ENCODE results near the gene ANXA2.
"Not testable (repeated sequence)": the region's sequence is repeated elsewhere in the genome, so short reads cannot be mapped to it uniquely, and the experiment has no call there.

ANXA2 gene

DNA sequence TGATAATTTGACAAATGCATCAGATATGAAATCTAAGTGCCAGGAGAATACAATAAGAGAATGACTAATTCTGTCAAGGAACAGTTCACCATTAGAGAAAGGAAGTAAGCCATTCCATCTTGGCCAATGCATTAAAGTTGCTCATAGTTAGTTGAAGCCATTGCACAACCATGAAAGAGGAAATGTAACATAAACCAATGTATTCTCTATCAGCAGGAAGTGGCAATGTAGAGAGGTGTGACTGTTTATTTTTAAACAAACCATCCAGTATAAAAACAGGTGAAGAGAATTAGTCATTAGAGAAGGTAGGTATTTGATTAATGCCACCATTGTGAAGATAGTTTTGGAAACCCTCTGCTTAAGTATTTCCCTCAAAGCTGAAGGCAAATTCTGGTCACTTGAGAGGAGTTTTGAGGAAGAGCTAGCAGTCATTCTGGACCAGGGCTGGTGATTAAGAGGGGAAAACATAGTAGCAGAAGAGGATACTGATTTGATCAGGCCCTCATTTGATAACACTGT is 10.7 kb upstream of the ANXA2 start:
- no peak for DNase-seq

GRCh38 chr15:60407415-60407805 is 9.6 kb upstream of the ANXA2 start:
- DNase-seq: no peak

GRCh38 chr15:60406513-60407414 is 9.0 kb upstream of the ANXA2 start:
- no peak for DNase-seq

DNA sequence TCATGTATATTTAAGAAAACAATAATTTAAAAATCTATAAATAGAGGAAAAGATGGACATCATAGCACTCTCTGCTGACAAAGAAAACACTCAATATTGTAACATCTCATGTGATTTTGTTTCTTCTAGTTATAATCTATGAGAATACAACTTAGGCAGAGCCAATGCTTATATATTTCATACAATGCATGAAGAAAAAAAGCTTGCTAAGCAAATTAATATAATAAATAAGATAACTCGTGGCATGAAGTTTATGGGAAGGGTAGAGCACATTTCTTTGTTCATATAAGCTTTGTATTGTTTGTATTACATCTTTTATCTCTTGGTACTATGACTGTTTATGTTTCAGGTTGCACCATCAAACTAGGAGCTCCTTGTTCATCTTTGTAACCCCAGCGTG is 7.6 kb upstream of the ANXA2 start:
- DNase-seq: no peak

DNA sequence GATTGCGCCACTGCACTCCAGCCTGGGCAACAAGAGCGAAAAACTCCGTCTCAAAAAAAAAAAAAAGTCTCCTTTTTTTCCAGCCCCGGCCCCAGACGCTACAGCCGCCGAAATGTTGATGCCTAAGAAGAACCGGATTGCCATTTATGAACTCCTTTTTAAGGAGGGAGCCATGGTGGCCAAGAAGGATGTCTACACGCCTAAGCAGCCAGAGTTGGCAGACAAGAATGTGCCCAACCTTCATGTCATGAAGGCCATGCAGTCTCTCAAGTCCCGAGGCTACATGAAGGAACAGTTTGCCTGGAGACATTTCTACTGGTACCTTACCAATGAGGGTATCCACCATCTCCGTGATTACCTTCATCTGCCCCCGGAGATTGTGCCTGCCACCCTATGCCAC is 6.6 kb upstream of the ANXA2 start:
- DNase-seq: not testable (repeated sequence)

GRCh38 chr15:60400944-60401343 is 3.2 kb upstream of the ANXA2 start:
- DNase-seq: no peak

GRCh38 chr15:60399931-60400330 is 2.1 kb upstream of the ANXA2 start:
- DNase-seq: no peak

DNA sequence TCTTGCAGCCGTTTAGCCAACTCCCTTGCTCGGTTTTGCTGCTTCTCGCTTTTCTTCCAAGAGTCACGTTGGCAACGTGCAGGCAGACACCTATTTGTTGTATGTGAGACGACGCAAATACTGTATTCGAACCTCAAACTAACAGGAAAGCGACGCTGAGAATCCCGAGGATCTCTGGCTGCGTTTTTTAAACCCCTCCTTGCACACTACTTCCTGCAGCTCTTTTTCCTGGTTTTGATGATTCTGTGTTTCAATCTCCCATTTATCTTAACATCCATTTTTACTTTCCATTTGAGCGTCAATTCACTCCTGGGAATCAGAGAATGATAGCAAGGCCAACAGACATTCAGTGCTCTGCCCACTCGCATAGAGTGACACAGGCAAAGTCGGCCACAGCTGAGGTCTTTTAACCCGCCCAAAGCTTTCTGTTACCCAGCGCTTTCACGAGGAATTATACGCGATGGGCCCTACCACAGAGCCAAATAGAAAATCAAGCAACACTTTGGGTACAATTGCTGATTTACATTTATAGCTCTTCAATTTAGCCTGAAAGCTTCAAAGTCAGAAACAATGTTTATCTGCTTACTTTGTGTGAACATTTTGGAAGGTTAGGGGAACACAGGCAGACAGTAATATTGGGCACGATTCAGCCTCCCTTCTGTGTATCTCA is 1.6 kb upstream of the ANXA2 start:
- DNase-seq: no peak

DNA sequence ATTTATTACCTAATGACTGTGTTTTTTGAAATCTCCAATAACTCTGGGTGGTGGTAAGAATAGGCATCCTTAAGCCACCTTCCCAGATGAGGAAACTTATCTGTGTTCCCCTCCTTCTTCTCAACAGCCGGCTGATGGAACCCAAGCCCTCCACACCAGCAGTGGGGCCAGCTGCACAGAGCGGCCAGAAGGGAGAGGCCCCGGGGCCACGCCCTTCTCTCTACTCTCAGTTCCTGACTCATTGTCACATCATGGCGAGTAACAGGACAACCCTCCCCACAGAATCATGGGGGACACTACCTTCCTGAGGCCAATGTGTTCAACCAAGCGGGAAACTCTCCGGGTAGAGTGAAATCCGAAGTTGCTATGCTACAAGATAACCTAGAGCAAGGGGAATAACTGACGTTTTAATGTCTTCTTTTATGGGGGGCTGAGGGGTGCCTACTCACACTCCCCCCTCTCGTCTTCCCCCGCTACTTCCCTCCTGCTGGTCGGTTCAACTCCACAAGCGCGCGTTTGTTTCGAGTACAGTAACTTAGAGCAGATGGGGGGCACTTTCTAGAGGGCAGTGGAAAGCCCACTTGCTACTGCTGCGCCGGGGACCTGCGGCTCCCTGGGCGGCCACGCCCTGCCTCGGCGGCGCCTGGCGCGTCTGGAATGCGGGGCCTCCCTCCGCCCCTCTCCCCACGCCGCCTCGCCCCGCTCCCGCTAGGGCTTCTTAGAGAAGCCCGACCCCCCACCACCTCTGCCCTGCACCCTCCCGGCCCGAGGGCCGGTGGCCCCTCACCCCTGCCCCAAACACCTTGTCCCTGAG is 621 bp downstream of the ANXA2 start:
- DNase-seq: no peak

- DNase-seq: no peak
These were observed 1.2 kb downstream of the ANXA2 start for GRCh38 chr15:60396560-60396957.

DNA sequence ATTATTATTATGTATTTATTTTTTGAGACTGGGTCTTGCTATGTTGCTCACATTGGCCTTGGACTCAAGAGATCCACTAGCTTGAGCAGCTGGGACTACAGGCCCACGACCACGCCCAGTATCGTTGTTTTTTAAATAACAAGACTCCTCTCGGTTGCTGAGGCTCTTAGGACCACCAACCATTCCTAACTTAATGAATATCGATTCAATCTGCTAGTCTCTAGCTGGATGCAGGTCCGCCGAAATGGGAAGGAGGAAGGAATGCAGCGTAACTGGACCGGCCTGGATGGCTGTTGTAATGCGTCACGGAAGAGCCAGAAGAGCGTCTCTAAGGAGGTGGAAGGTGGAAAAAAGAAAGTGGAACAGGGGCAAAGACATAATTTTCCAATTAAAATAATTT is 1.7 kb downstream of the ANXA2 start:
- no peak for DNase-seq

GRCh38 chr15:60395276-60396011 is 2.3 kb downstream of the ANXA2 start:
- no peak for DNase-seq

DNA sequence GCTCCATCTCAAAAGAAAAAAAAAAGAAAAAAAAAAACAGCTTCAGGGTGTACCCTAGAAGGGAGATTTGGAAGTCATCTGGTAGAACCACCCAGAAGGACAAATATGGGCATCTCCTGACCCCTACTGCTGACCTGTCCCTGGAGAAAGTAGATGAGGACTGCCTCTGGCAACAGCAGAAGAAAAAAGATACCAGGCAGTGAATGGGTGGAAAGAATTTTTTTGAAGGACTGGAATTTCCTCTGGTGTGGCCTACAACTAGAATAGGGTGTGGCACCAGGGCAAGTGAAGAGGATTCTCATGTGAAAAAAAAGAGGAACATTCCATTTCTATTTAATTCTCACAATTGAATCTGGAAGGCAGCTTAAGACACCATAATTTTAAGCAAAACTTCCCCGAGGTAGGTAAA is 3.1 kb downstream of the ANXA2 start:
- DNase-seq: no peak

DNA sequence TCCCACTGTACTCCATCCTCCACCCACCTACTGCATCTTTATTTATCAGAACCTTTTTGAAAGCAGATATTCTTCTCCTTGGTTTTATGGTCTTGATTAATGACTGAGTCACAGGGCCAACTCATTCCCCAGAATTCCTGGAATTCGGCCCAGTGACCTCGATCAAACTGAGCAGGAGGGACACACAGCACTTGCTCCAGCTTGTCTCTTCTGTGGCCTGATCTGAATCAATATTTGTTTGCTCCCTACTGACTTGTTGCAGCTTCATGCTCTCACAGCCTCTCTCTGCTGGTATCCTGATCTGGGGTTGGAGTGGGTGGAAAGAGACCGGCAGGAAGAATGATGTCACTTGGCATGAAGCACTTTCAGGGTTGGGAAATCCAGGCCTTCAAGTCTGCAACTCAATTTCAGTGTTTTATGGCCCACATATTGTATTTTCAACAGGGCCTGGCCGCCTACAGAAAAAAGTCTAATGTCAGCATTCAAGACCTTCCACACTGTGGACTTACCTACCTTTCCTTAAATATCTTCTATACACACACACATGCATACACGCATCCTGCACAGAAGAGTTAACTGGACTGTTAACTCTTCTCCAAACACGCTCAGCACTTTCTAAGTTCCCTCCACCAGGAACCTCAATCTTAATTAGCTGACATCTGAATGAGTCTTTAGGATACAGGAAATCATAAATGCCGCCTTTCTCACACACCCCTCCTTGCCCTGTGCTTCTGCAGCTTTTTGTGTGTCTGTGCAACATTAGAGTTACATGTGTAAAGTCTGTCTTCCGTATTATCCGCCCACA is 4.6 kb downstream of the ANXA2 start:
- DNase-seq: no peak

- DNase-seq: no peak
These were observed 5.2 kb downstream of the ANXA2 start for GRCh38 chr15:60392601-60392985.

GRCh38 chr15:60391722-60392315 is 6.0 kb downstream of the ANXA2 start:
- no peak for DNase-seq

DNA sequence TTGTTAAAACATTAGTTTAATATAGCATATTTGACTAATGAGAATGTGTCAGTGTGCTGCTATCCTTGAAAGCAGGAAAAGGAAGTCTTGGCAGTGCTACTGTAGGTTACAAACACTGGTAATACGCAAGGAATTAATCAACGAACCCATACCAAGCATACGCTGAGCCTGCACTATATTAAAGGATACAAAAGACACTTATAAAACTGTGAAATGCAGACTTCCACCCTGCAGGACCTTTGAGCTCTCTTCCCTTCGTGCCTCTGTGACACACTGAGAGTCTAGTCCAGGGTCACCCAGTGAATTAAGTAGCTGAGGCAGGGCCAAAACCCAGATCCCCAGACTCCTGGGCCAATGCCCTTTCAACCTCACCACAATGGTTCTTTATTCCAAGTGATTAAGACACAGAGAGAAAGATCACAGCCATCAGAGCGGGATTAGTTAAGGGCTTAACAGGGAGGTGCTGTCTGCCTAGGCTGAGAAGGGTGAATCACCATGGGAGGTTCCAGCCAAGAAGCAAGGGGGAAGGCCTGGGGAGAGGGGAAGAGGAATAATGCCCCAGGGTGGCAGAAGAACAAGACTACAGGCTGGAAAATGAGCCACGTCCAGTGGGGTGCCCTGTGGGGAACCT is 6.8 kb downstream of the ANXA2 start:
- no peak for DNase-seq

DNA sequence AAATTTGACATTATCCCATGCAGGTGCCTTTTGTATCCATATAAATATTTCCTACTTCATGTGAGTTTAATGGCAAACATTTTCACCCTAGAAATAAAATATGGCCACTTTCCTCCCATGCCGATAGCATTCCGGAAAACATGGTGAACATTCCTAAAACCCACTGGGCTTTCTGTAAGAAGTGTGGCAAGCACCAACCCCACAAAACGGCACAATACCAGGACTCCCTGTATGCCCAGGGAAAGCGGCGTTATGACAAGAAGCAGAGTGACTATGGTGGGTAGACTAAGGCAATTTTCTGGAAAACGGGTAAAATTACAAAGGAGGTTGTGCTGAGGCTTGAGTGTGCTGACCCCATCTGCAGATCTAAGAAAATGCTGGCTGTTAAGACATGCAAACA is 7.6 kb downstream of the ANXA2 start:
- no peak for DNase-seq

- no peak for DNase-seq
These were observed 8.3 kb downstream of the ANXA2 start for GRCh38 chr15:60389261-60390077.

DNA sequence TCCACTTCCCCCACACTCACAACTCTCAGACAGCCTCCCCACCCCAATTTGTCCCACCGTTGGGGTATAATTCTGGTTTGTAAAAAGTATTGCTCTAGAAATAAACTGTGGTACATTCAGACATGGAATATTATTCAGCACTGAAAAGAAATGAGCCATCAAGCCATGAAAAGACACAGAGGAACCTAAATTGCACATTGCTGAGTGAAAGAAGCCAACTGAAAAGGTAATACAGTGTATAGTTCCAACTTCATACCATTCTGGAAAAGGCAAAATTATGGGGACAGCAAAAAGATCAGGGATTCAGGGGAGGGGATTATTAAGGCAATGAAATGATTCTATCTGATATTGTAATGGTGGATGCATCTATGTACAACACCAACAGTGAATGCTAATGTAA is 10.5 kb downstream of the ANXA2 start:
- no peak for DNase-seq

Measured in GDM1 (cell line).